ENCODE results near the gene SIMC1. TPM values are rescaled to one million over a fixed set of nuclear protein-coding genes. Genes with fewer than 3 reads are reported as not detected.
"Not testable (repeated sequence)": the region's sequence is repeated elsewhere in the genome, so short reads cannot be mapped to it uniquely, and the experiment has no call there.

The SIMC1 gene
- total RNA-seq, 1 donor from 2014 or later, result 17.4 TPM

- Histone ChIP-seq H3K27ac (no peak overlapping the region), H3K9me3 (no peaks in the 10 kb centered on the region), H3K4me1 (no peaks in the 10 kb centered on the region), H3K4me3 (no peak overlapping the region), H3K36me3 (no peaks in the 10 kb centered on the region), H3K27me3 (no peaks in the 10 kb centered on the region)
- DNase-seq (ENCODE audit: extremely low spot score in 2 of 2), result no peak
- intact Hi-C loops (cut with DNase I), result no loop called here
- no peak for TF ChIP-seq POLR2AphosphoS5 (IDR thresholded peaks at IDR 0.05; ENCODE audit: insufficient read depth in 1 of 2, low read depth in 1 of 2)
- TF ChIP-seq POLR2A (IDR thresholded peaks at IDR 0.05), result no peak
- TF ChIP-seq CTCF (IDR thresholded peaks at IDR 0.05), result no peak
Measured at GRCh38 chr5:176203086-176203485, 35.1 kb upstream of the SIMC1 start.

GRCh38 chr5:176203535-176203934 lies 34.7 kb upstream of the SIMC1 start:
- H3K27me3 ChIP-seq; intact Hi-C loops (cut with DNase I); DNase-seq (ENCODE audit: extremely low spot score in 2 of 2): not testable (repeated sequence)

GRCh38 chr5:176214466-176215021 lies 23.7 kb upstream of the SIMC1 start:
- H3K9me3 ChIP-seq; H3K36me3 ChIP-seq; DNase-seq (ENCODE audit: extremely low spot score in 2 of 2); H3K27me3 ChIP-seq; H3K27ac ChIP-seq; intact Hi-C loops (cut with DNase I); H3K4me3 ChIP-seq; H3K4me1 ChIP-seq: not testable (repeated sequence)

More at GRCh38 chr5:176203535-176203934, 34.7 kb upstream of the SIMC1 start:
- H3K27ac ChIP-seq, H3K36me3 ChIP-seq, H3K4me1 ChIP-seq, H3K9me3 ChIP-seq, H3K4me3 ChIP-seq: not testable (repeated sequence)

GRCh38 chr5:176216393-176216916 lies 21.8 kb upstream of the SIMC1 start:
- H3K4me3 ChIP-seq; H3K27me3 ChIP-seq; H3K36me3 ChIP-seq; DNase-seq (ENCODE audit: extremely low spot score in 2 of 2); H3K27ac ChIP-seq; H3K4me1 ChIP-seq; H3K9me3 ChIP-seq; intact Hi-C loops (cut with DNase I): not testable (repeated sequence)

GRCh38 chr5:176217188-176217729 lies 21.0 kb upstream of the SIMC1 start:
- H3K9me3 ChIP-seq; intact Hi-C loops (cut with DNase I): not testable (repeated sequence)

GRCh38 chr5:176217764-176218163 lies 20.5 kb upstream of the SIMC1 start:
- DNase-seq (ENCODE audit: extremely low spot score in 2 of 2); H3K4me3 ChIP-seq; H3K4me1 ChIP-seq; H3K27me3 ChIP-seq; H3K9me3 ChIP-seq; H3K27ac ChIP-seq; H3K36me3 ChIP-seq; intact Hi-C loops (cut with DNase I): not testable (repeated sequence)

More at GRCh38 chr5:176217188-176217729, 21.0 kb upstream of the SIMC1 start:
- H3K27me3 ChIP-seq; H3K4me3 ChIP-seq; H3K4me1 ChIP-seq; H3K36me3 ChIP-seq; DNase-seq (ENCODE audit: extremely low spot score in 2 of 2); H3K27ac ChIP-seq: not testable (repeated sequence)

GRCh38 chr5:176222006-176222405 lies 16.2 kb upstream of the SIMC1 start:
- DNase-seq (ENCODE audit: extremely low spot score in 2 of 2); H3K27me3 ChIP-seq; H3K36me3 ChIP-seq; intact Hi-C loops (cut with DNase I); H3K27ac ChIP-seq; H3K4me3 ChIP-seq; H3K4me1 ChIP-seq; H3K9me3 ChIP-seq: not testable (repeated sequence)

- intact Hi-C loops (cut with DNase I); H3K9me3 ChIP-seq; H3K27me3 ChIP-seq; H3K27ac ChIP-seq; H3K36me3 ChIP-seq; H3K4me1 ChIP-seq; DNase-seq (ENCODE audit: extremely low spot score in 2 of 2); H3K4me3 ChIP-seq: not testable (repeated sequence)
Measured at GRCh38 chr5:176228358-176228757, 9.9 kb upstream of the SIMC1 start.

GRCh38 chr5:176233253-176233652 lies 5.0 kb upstream of the SIMC1 start:
- H3K36me3 ChIP-seq; H3K27me3 ChIP-seq; H3K9me3 ChIP-seq; H3K27ac ChIP-seq; H3K4me1 ChIP-seq; H3K4me3 ChIP-seq; DNase-seq (ENCODE audit: extremely low spot score in 2 of 2); intact Hi-C loops (cut with DNase I): not testable (repeated sequence)

- H3K27ac ChIP-seq; H3K4me3 ChIP-seq; H3K36me3 ChIP-seq; H3K27me3 ChIP-seq; H3K9me3 ChIP-seq; intact Hi-C loops (cut with DNase I); H3K4me1 ChIP-seq; DNase-seq (ENCODE audit: extremely low spot score in 2 of 2): not testable (repeated sequence)
Measured at GRCh38 chr5:176235155-176235554, 3.1 kb upstream of the SIMC1 start.

- H3K27ac ChIP-seq; DNase-seq (ENCODE audit: extremely low spot score in 2 of 2); H3K4me1 ChIP-seq; H3K36me3 ChIP-seq; H3K27me3 ChIP-seq; intact Hi-C loops (cut with DNase I); H3K9me3 ChIP-seq: not testable (repeated sequence)
- H3K4me3 ChIP-seq, result peak overlapping the region; percentile 52
Measured at GRCh38 chr5:176238645-176239283, 540 bp downstream of the SIMC1 start.

- intact Hi-C loops (cut with DNase I); H3K36me3 ChIP-seq; H3K27me3 ChIP-seq; DNase-seq (ENCODE audit: extremely low spot score in 2 of 2); H3K27ac ChIP-seq; H3K4me3 ChIP-seq; H3K9me3 ChIP-seq; H3K4me1 ChIP-seq: not testable (repeated sequence)
Measured at GRCh38 chr5:176239304-176239703, 1.1 kb downstream of the SIMC1 start.

Data from vagina (tissue), 2 donors.